GM10248 (cell line): ENCODE measurements around the gene DIAPH2.
A peak's percentile ranks its signal among the peaks of the same experiment; 100 is the strongest.

Experiments used
- CTCF ChIA-PET: fragments of 300-600 bp; sonication (Branson Sonifier 250); formaldehyde crosslinking; extraction: SDS; loops from one replicate; lab custom pipeline; 2021; ENCODE audit warnings: antibody characterized with exemption; lab: Yijun Ruan, JAX
- POLR2A ChIA-PET: fragments of 350-650 bp; sonication (Branson Sonifier 250); formaldehyde crosslinking; extraction: SDS; loops from one replicate; lab custom pipeline; 2020; ENCODE audit warnings: antibody characterized with exemption; lab: Yijun Ruan, JAX
- DNase-seq: peaks from one replicate; pipeline ENCODE4 v3.0.0; 2012; ENCODE audit errors: extremely low spot score
- TF ChIP-seq, protein P1 (sequence below): IDR thresholded peaks from 2 replicates; pipeline ENCODE4 v1.5.1; 2012; ENCODE audit warnings: mild to moderate bottlenecking, low read depth; ENCODE audit errors: extremely low read depth, missing control alignments, control extremely low read depth

The DIAPH2 gene

DNA sequence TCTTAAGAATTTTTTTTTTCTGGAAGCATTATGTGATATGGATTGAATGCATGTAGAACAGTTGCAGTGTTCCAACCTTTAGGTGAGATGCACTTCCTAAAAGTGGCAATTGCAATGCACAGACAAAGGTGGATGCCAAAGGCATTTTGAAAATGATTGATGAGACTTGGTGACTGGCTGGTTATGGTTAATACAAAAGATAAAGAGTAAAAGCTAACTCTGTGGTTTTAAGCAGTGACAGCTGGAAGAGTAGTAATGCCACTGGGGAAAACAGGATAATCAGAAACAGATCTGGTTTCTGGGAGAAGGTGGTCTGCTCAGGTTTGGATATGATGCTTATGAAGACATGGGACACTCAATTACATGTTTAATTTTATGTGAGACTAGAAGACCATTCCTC lies 544.7 kb downstream of the DIAPH2 start:
- CTCF ChIA-PET, result no interaction called here
- no peak for DNase-seq
- POLR2A ChIA-PET, result no interaction called here
- TF ChIP-seq, protein P1, sequence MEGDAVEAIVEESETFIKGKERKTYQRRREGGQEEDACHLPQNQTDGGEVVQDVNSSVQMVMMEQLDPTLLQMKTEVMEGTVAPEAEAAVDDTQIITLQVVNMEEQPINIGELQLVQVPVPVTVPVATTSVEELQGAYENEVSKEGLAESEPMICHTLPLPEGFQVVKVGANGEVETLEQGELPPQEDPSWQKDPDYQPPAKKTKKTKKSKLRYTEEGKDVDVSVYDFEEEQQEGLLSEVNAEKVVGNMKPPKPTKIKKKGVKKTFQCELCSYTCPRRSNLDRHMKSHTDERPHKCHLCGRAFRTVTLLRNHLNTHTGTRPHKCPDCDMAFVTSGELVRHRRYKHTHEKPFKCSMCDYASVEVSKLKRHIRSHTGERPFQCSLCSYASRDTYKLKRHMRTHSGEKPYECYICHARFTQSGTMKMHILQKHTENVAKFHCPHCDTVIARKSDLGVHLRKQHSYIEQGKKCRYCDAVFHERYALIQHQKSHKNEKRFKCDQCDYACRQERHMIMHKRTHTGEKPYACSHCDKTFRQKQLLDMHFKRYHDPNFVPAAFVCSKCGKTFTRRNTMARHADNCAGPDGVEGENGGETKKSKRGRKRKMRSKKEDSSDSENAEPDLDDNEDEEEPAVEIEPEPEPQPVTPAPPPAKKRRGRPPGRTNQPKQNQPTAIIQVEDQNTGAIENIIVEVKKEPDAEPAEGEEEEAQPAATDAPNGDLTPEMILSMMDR, result no peak

DNA sequence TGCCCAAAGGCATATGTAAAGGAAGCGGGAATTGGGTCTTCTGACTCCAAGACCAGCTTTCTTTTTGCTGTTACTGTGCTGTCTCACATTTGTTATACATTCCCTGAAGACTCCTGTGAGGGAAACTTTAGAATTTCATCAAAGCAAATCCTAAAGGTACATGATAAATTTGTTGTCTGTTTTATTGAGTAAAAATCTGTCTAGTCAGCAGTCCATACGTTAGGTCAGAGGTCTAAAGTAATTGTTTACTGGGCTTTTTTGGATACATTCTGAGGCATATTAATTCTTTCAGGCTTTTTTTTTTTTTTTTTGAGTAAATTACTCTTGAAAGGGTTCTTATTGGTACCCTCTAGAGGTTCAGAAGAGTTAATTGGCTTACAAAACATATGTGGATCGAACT lies 546.3 kb downstream of the DIAPH2 start:
- ChIA-PET POLR2A (no interaction called here), CTCF (no interaction called here)
- TF ChIP-seq, protein P1, result no peak
- no peak for DNase-seq

DNA sequence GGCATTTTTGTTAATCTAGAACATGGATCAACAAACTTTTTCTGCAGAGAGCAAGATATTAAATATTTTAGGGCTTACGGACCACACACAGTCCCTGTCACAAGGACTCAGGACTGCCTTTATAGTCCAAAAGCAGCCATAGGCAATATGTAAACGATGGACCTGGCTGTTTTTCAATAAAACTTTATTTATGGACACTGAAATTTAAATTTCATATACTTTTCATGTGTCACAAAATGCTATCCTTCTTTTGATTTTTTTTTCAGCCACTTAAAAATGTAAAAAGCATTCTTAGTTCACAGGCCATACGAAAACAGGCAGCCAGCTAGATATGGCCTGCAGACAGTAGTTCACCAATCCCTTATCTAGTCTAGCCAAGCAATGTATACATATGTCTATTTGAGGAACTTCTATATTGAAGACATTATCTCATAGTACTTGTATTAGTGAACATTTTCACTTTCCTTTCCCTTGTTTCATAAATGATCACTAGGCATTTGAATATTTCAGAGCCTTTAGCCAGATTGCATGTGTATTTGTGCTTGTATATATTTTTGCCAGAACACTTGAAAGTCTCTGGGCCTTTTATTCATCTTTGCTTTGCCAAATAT lies 549.9 kb downstream of the DIAPH2 start:
- POLR2A ChIA-PET, result no interaction called here

DNA sequence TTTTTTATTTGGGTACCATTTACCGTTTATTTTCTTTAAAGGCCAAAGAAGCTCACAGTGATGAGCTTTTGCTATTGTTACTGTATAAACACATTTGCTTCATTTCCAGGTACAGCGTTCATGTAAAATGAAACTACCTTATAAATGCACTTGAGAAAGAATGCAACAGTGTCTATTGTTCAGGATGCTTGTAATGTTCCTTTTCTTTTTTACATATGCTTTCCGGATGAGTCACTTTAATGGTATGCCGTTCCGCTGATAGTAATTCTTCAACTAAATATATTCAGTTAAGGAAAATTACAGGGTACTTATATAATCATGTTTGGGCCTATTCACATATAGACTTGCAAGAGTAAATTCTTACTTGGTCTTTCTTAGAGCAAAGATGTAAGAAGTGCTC lies 554.0 kb downstream of the DIAPH2 start:
- DNase-seq, result no peak
- TF ChIP-seq, protein P1, result no peak
- ChIA-PET CTCF (no interaction called here), POLR2A (no interaction called here)

More for the DNA sequence above, 549.9 kb downstream of the DIAPH2 start:
- DNase-seq, result peak; percentile 48
- TF ChIP-seq, protein P1, result no peak
- CTCF ChIA-PET, result no interaction called here

DNA sequence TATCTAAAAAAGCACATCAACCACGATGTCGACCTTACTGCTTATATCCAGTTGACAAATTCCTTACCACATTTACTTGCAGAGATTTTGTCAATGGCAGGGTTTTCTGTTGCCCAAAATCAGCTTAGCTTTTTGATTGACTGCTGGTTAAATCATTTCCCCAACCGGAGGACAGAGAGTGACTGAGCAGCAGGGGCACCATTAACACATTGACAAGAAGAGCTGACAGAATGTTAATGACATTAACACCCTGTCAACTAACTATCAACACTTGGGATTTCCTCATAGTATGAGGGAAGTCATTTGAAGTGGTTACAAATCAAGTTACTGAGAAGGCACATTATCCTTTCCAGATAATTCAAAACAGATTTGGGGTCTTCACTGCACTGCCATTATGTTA lies 567.5 kb downstream of the DIAPH2 start:
- DNase-seq, result no peak
- CTCF ChIA-PET, result no interaction called here
- POLR2A ChIA-PET, result no interaction called here
- TF ChIP-seq, protein P1, result no peak

DNA sequence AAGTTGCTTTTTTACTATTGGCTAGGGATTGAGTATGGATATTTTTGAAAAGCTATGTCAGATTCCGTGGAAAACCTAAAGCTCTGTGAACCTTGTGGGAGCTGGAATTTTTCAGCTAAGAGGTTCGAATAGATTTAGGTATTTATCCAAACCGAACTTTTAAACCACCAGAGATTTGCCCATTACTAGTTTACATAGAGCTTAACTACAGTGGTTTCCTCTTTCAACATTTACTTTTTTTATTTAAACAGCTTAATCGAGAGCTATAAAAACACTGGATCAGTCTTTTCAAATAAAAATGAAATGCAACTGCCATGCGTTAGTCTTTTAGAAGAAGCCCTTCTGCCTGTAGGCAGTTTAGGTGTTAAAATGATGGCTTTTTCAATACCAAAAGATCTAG lies 576.0 kb downstream of the DIAPH2 start:
- ChIA-PET CTCF (no interaction called here), POLR2A (no interaction called here)
- TF ChIP-seq, protein P1, result no peak
- no peak for DNase-seq
